Endothelial cell of umbilical vein (primary cell): Measurements from ENCODE around the gene TTLL5.

ENCODE experiments used
- CTCF ChIP-seq, 2 donors: IDR thresholded peaks; 1 replicate in 1 of 2; 2 replicates in 1 of 2; pipeline ENCODE4 v1.5.1; 2011; ENCODE audit warnings: low read length in 2 of 2, mild to moderate bottlenecking in 2 of 2, moderate library complexity in 2 of 2, control low read depth in 1 of 2, inconsistent platforms in 1 of 2, low read depth in 1 of 2; ENCODE audit not compliant: insufficient read depth in 1 of 2; ENCODE audit errors: extremely low read depth in 1 of 2
- EZH2 ChIP-seq: IDR thresholded peaks from 2 replicates; pipeline ENCODE4 v1.6.1; 2012; ENCODE audit warnings: borderline replicate concordance, low read depth, mild to moderate bottlenecking, moderate library complexity, low read length, inconsistent platforms; ENCODE audit not compliant: severe bottlenecking
- JUN ChIP-seq: IDR thresholded peaks from 2 replicates; pipeline ENCODE4 v1.6.1; 2011; ENCODE audit warnings: borderline replicate concordance, low read depth; ENCODE audit not compliant: insufficient read length, insufficient read depth
- POLR2A ChIP-seq: IDR thresholded peaks from 2 replicates; pipeline ENCODE4 v1.6.1; 2012; ENCODE audit warnings: low read depth, mild to moderate bottlenecking, control low read depth, low read length

GRCh38 chr14:75822522-75823141 is 161.6 kb downstream of the TTLL5 start:
- no peak for TF ChIP-seq CTCF (IDR thresholded peaks at IDR 0.05; ENCODE audit: extremely low read depth in 1 of 2, insufficient read depth in 1 of 2, low read depth in 1 of 2, low read length in 2 of 2)
- no peak for TF ChIP-seq EZH2
- TF ChIP-seq JUN = no peak
- no peak for TF ChIP-seq POLR2A
